HG03520 (cell line): ENCODE measurements around the gene DSE.

ENCODE experiments used
- ATAC-seq: cut with Tn5 transposase; IDR thresholded peaks from one replicate; pipeline ENCODE4 v1.9.1; 2021; ENCODE audit warnings: mild to moderate bottlenecking, moderate library complexity; ENCODE audit not compliant: unreplicated experiment

DSE gene

GRCh38 chr6:116468293-116468692 lies 97.5 kb downstream of the DSE start:
- no peak for ATAC-seq

- no peak for ATAC-seq
Measured at GRCh38 chr6:116471531-116471930, 100.8 kb downstream of the DSE start.

- ATAC-seq: no peak
Measured at GRCh38 chr6:116472706-116473105, 102.0 kb downstream of the DSE start.

- ATAC-seq: no peak
Measured at GRCh38 chr6:116475141-116475540, 104.4 kb downstream of the DSE start.

- ATAC-seq: peak; percentile 100
Measured at GRCh38 chr6:116476002-116476678, 105.4 kb downstream of the DSE start.

- no peak for ATAC-seq
Measured at GRCh38 chr6:116482780-116483179, 112.0 kb downstream of the DSE start.

- no peak for ATAC-seq
Measured at GRCh38 chr6:116483616-116484015, 112.9 kb downstream of the DSE start.

- no peak for ATAC-seq
Measured at GRCh38 chr6:116485559-116486184, 114.9 kb downstream of the DSE start.

GRCh38 chr6:116491610-116492330 lies 121.0 kb downstream of the DSE start:
- ATAC-seq: no peak

- ATAC-seq: no peak
Measured at GRCh38 chr6:116492331-116493067, 121.8 kb downstream of the DSE start.
